HEK293T (cell line): Measurements from ENCODE around the gene RPUSD3.

Source experiments
- CTCF ChIA-PET: fragments of 350-600 bp; formaldehyde crosslinking; extraction: SDS; loops from one replicate; lab custom pipeline; 2021; ENCODE audit warnings: antibody characterized with exemption, inconsistent platforms; lab: Yijun Ruan, JAX
- POLR2A ChIA-PET: fragments of 350-600 bp; formaldehyde crosslinking; extraction: SDS; loops from one replicate; lab custom pipeline; 2020; ENCODE audit warnings: antibody characterized with exemption, inconsistent platforms; lab: Yijun Ruan, JAX
- DNase-seq: peaks from one replicate; pipeline ENCODE4 v3.0.0; 2012; ENCODE audit warnings: mixed read lengths; ENCODE audit errors: extremely low spot score
- ARNT ChIP-seq: fragments of 450-650 bp; IDR thresholded peaks from 2 replicates; pipeline ENCODE4 v1.6.1; 2017; ENCODE audit warnings: mild to moderate bottlenecking
- BHLHE40 ChIP-seq: fragments of 450-650 bp; IDR thresholded peaks from 2 replicates; pipeline ENCODE4 v1.6.1; 2016; ENCODE audit warnings: mild to moderate bottlenecking, moderate library complexity, borderline replicate concordance
- CTBP1 ChIP-seq: fragments of 450-650 bp; IDR thresholded peaks from 2 replicates; pipeline ENCODE4 v1.6.1; 2016; ENCODE audit warnings: borderline replicate concordance
- ELF4 ChIP-seq: fragments of 450-650 bp; IDR thresholded peaks from 2 replicates; pipeline ENCODE4 v1.6.1; 2017; ENCODE audit warnings: antibody characterized with exemption
- FOXA1 ChIP-seq: fragments of 450-650 bp; IDR thresholded peaks from 2 replicates; pipeline ENCODE4 v1.6.1; 2016; ENCODE audit warnings: mild to moderate bottlenecking
- FOXK2 ChIP-seq: fragments of 450-650 bp; IDR thresholded peaks from 2 replicates; pipeline ENCODE4 v1.6.1; 2016; ENCODE audit warnings: mild to moderate bottlenecking
- FOXM1 ChIP-seq: fragments of 450-650 bp; IDR thresholded peaks from 2 replicates; pipeline ENCODE4 v1.6.1; 2017; ENCODE audit warnings: mild to moderate bottlenecking, borderline replicate concordance
- HDGF ChIP-seq: fragments of 450-650 bp; IDR thresholded peaks from 2 replicates; pipeline ENCODE4 v1.6.1; 2017; ENCODE audit warnings: antibody characterized with exemption, borderline replicate concordance
- L3MBTL2 ChIP-seq: fragments of 450-650 bp; conservative IDR thresholded peaks from 2 replicates; pipeline ENCODE4 v1.6.1; 2016; ENCODE audit warnings: mild to moderate bottlenecking
- LEF1 ChIP-seq: fragments of 450-650 bp; IDR thresholded peaks from 2 replicates; pipeline ENCODE4 v1.6.1; 2017; ENCODE audit warnings: mild to moderate bottlenecking, borderline replicate concordance
- NFRKB ChIP-seq: fragments of 450-650 bp; IDR thresholded peaks from 2 replicates; pipeline ENCODE4 v1.6.1; 2016; ENCODE audit warnings: mild to moderate bottlenecking, moderate library complexity
- PKNOX1 ChIP-seq: fragments of 450-650 bp; IDR thresholded peaks from 2 replicates; pipeline ENCODE4 v1.6.1; 2016
- SP1 ChIP-seq: fragments of 450-650 bp; IDR thresholded peaks from 2 replicates; pipeline ENCODE4 v1.6.1; 2017
- SUZ12 ChIP-seq: fragments of 450-650 bp; IDR thresholded peaks from 2 replicates; pipeline ENCODE4 v1.6.1; 2016; ENCODE audit warnings: mild to moderate bottlenecking
- TARDBP ChIP-seq: fragments of 450-650 bp; IDR thresholded peaks from 2 replicates; pipeline ENCODE4 v1.6.1; 2016
- ZNF384 ChIP-seq: fragments of 450-650 bp; IDR thresholded peaks from 2 replicates; pipeline ENCODE4 v1.6.1; 2016

RPUSD3 gene

GRCh38 chr3:9833078-9833477 is 10.7 kb downstream of the RPUSD3 start:
- POLR2A ChIA-PET: interaction anchor here (1.4 kb wide), 1 partner anchor 113 kb away, joined by 5 read pairs; no protein-coding TSS in a partner anchor
- no peak for DNase-seq
- CTCF ChIA-PET: no interaction called here
- no peak for TF ChIP-seq FOXK2
- no peak for TF ChIP-seq NFRKB
- TF ChIP-seq CTBP1: no peak
- no peak for TF ChIP-seq LEF1
- no peak for TF ChIP-seq FOXM1
- no peak for TF ChIP-seq SP1
- no peak for TF ChIP-seq TARDBP
- no peak for TF ChIP-seq ELF4
- TF ChIP-seq ZNF384: no peak
- TF ChIP-seq ARNT: no peak
- TF ChIP-seq L3MBTL2: no peak
- TF ChIP-seq FOXA1: no peak

- POLR2A ChIA-PET: interaction anchor here (1.0 to 2.5 kb wide), 2 partner anchors 10 to 12 kb away, joined by 3 to 9 read pairs; partner anchors contain the start of gene RPUSD3
- CTCF ChIA-PET: interaction anchor here (0.9 kb wide), 1 partner anchor 10 kb away, joined by 3 read pairs; no protein-coding TSS in a partner anchor
- TF ChIP-seq CTBP1: no peak
- TF ChIP-seq SUZ12: no peak
- no peak for TF ChIP-seq SP1
- TF ChIP-seq ELF4: no peak
- TF ChIP-seq PKNOX1: no peak
- no peak for TF ChIP-seq LEF1
- TF ChIP-seq FOXK2: no peak
- no peak for TF ChIP-seq TARDBP
- no peak for TF ChIP-seq L3MBTL2
- no peak for TF ChIP-seq HDGF
- no peak for TF ChIP-seq FOXA1
- TF ChIP-seq FOXM1: no peak
- TF ChIP-seq BHLHE40: no peak
- TF ChIP-seq NFRKB: no peak
- no peak for TF ChIP-seq ZNF384
- TF ChIP-seq ARNT: no peak
- DNase-seq: no peak
Measured at GRCh38 chr3:9831253-9831652, 12.6 kb downstream of the RPUSD3 start.

- TF ChIP-seq NFRKB (no peak), FOXA1 (no peak), ARNT (no peak), ZNF384 (no peak), FOXM1 (no peak), ELF4 (no peak), CTBP1 (no peak), FOXK2 (no peak), HDGF (no peak), PKNOX1 (no peak)
- ChIA-PET CTCF (no interaction called here), POLR2A (no interaction called here)
- DNase-seq: no peak
Measured at GRCh38 chr3:9828801-9829755, 14.7 kb downstream of the RPUSD3 start.

- CTCF ChIA-PET: interaction anchor here (0.6 to 1.1 kb wide), 3 partner anchors 77 to 189 kb away, joined by 3 to 5 read pairs (median 3); partner anchors contain the start of gene OGG1
- DNase-seq: peak; percentile 62
- POLR2A ChIA-PET: interaction anchor here (1.5 kb wide), 1 partner anchor 11 kb away, joined by 3 read pairs; no protein-coding TSS in a partner anchor
- TF ChIP-seq TARDBP (no peak), SP1 (no peak), CTBP1 (no peak), ELF4 (no peak), PKNOX1 (no peak), FOXM1 (no peak), NFRKB (no peak), HDGF (no peak), LEF1 (no peak), FOXK2 (no peak), BHLHE40 (no peak), ZNF384 (no peak), FOXA1 (no peak), L3MBTL2 (no peak), SUZ12 (no peak), ARNT (no peak)
Measured at GRCh38 chr3:9826815-9827573, 16.8 kb downstream of the RPUSD3 start.

GRCh38 chr3:9825451-9826040 is 18.3 kb downstream of the RPUSD3 start:
- no peak for TF ChIP-seq FOXK2
- no peak for TF ChIP-seq PKNOX1
- TF ChIP-seq BHLHE40: no peak
- TF ChIP-seq SUZ12: no peak
- TF ChIP-seq LEF1: no peak
- TF ChIP-seq FOXA1: no peak
- TF ChIP-seq CTBP1: no peak
- no peak for TF ChIP-seq FOXM1
- TF ChIP-seq NFRKB: no peak
- TF ChIP-seq ELF4: no peak
- POLR2A ChIA-PET: no interaction called here
- no peak for DNase-seq
- CTCF ChIA-PET: no interaction called here
